OCI-LY1 (cell line): Measurements from ENCODE around the gene PRDX1.

Source experiments
- H2AFZ ChIP-seq: fragments of 200-600 bp; sonication (generic), shearing (Covaris generic); 2 replicates; pipeline ENCODE4 v1.6.0; 2014; ENCODE audit warnings: antibody characterized with exemption, mild to moderate bottlenecking, low read length
- H3F3A ChIP-seq: fragments of 200-600 bp; sonication (generic), shearing (Covaris generic); 2 replicates; pipeline ENCODE4 v1.6.0; 2014; ENCODE audit warnings: mild to moderate bottlenecking, antibody characterized with exemption, low read length, moderate library complexity; ENCODE audit not compliant: insufficient read depth
- H3K27ac ChIP-seq: fragments of 200-600 bp; sonication (generic); 2 replicates; pipeline ENCODE4 v1.5.1; 2014; ENCODE audit warnings: low read length, mixed run types, mild to moderate bottlenecking, low read depth; ENCODE audit not compliant: poor library complexity, severe bottlenecking
- H3K27me3 ChIP-seq: fragments of 200-600 bp; sonication (generic); 2 replicates; pipeline ENCODE4 v1.6.0; 2014; ENCODE audit warnings: antibody characterized with exemption, mild to moderate bottlenecking, low read length, moderate library complexity; ENCODE audit not compliant: insufficient read depth
- H3K36me3 ChIP-seq: fragments of 200-600 bp; sonication (generic); 2 replicates; pipeline ENCODE4 v1.6.1; 2014; ENCODE audit warnings: mild to moderate bottlenecking, antibody characterized with exemption, low read length, moderate library complexity, mixed read lengths; ENCODE audit not compliant: insufficient read depth
- H3K4me1 ChIP-seq: fragments of 200-600 bp; sonication (generic); 2 replicates; pipeline ENCODE4 v1.5.1; 2014; ENCODE audit warnings: mild to moderate bottlenecking, low read length, moderate library complexity; ENCODE audit not compliant: insufficient read depth, severe bottlenecking
- H3K4me2 ChIP-seq: fragments of 200-600 bp; sonication (generic), shearing (Covaris generic); 2 replicates; pipeline ENCODE4 v1.6.1; 2014; ENCODE audit warnings: low read length
- H3K4me3 ChIP-seq: fragments of 200-600 bp; sonication (generic); 2 replicates; pipeline ENCODE4 v1.5.1; 2014; ENCODE audit warnings: low read length, low read depth, mild to moderate bottlenecking, mixed read lengths; ENCODE audit not compliant: poor library complexity, severe bottlenecking
- H3K79me2 ChIP-seq: fragments of 200-600 bp; shearing (Covaris generic); 2 replicates; pipeline ENCODE4 v1.6.1; 2016; ENCODE audit warnings: mixed run types, low read length, mixed read lengths; ENCODE audit not compliant: insufficient read depth
- H3K9ac ChIP-seq: fragments of 200-600 bp; sonication (generic), shearing (Covaris generic); 2 replicates; pipeline ENCODE4 v1.6.1; 2014; ENCODE audit warnings: mild to moderate bottlenecking, low read length, mixed read lengths
- H3K9me2 ChIP-seq: fragments of 200-600 bp; sonication (generic), shearing (Covaris generic); 2 replicates; pipeline ENCODE4 v1.6.1; 2014; ENCODE audit warnings: low read depth, mild to moderate bottlenecking, low read length, mixed read lengths
- H3K9me3 ChIP-seq: fragments of 200-600 bp; shearing (Covaris generic); 2 replicates; pipeline ENCODE4 v1.6.1; 2014; ENCODE audit warnings: low read length, mixed read lengths
- H4K20me1 ChIP-seq: fragments of 200-600 bp; sonication (generic), shearing (Covaris generic); 2 replicates; pipeline ENCODE4 v1.6.0; 2016; ENCODE audit warnings: mild to moderate bottlenecking, low read length; ENCODE audit not compliant: insufficient read depth
- CTCF ChIP-seq: fragments of 200-600 bp; sonication (generic), shearing (Covaris generic); IDR thresholded peaks from 2 replicates; pipeline ENCODE4 v1.5.1; 2017; ENCODE audit warnings: mild to moderate bottlenecking, antibody characterized with exemption, low read length, moderate library complexity, mixed read lengths
- EZH2 ChIP-seq: fragments of 200-600 bp; sonication (generic), shearing (Covaris generic); IDR thresholded peaks from 2 replicates; pipeline ENCODE4 v1.8.0; 2017; ENCODE audit warnings: borderline replicate concordance, mixed run types, mild to moderate bottlenecking, antibody characterized with exemption, low read length, moderate library complexity, mixed read lengths

The PRDX1 gene

GRCh38 chr1:45541193-45541592, 19.5 kb upstream of the PRDX1 start:
- Histone ChIP-seq H3K27ac (no peak overlapping the region), H3K4me2 (no peak overlapping the region), H4K20me1 (no peaks in the 10 kb centered on the region)

DNA sequence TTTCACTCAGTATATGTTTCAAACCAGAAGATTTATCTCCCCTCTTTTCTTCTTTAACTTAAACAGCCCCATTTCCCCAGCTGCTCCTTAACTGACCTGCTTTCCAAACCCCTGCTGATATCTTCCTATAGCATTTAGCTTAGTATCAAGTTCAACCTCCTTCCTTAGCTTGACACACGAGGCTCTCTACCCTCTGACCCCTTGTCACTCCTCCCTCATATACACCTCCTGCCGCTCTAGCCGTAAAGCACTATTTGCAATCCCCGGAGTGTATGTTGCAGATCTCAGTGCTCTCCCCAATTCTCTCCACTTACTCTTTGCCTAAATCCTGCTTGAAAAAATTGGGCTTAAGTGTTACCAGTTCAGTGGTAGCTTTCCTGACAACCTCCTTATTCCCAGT, 15.2 kb upstream of the PRDX1 start:
- TF ChIP-seq CTCF (no peak), EZH2 (no peak)
- H3K4me2 ChIP-seq, result no peak overlapping the region
- H3K27ac ChIP-seq, result no peak overlapping the region

More at GRCh38 chr1:45541193-45541592, 19.5 kb upstream of the PRDX1 start:
- Histone ChIP-seq H3K4me1 (peaks cover 23% of the 10 kb centered on the region), H3K9me2 (no peaks in the 10 kb centered on the region), H3K79me2 (no peaks in the 10 kb centered on the region), H3K9me3 (no peaks in the 10 kb centered on the region), H3K27me3 (no peaks in the 10 kb centered on the region), H3F3A (no peaks in the 10 kb centered on the region), H3K36me3 (no peaks in the 10 kb centered on the region), H2AFZ (no peak overlapping the region), H3K4me3 (no peak overlapping the region), H3K9ac (no peak overlapping the region)
- TF ChIP-seq CTCF (no peak), EZH2 (no peak)

GRCh38 chr1:45535988-45536766, 14.5 kb upstream of the PRDX1 start:
- H3K27ac ChIP-seq, result no peak overlapping the region
- no peaks in the 10 kb centered on the region for H3K9me3 ChIP-seq
- no peaks in the 10 kb centered on the region for H3K4me1 ChIP-seq
- H3K9ac ChIP-seq, result no peak overlapping the region
- TF ChIP-seq CTCF (no peak), EZH2 (no peak)
- no peaks in the 10 kb centered on the region for H4K20me1 ChIP-seq
- no peak overlapping the region for H2AFZ ChIP-seq
- no peaks in the 10 kb centered on the region for H3K27me3 ChIP-seq
- H3K4me3 ChIP-seq, result no peak overlapping the region
- H3F3A ChIP-seq, result no peaks in the 10 kb centered on the region
- no peaks in the 10 kb centered on the region for H3K79me2 ChIP-seq
- H3K9me2 ChIP-seq, result no peaks in the 10 kb centered on the region
- H3K4me2 ChIP-seq, result no peak overlapping the region
- H3K36me3 ChIP-seq, result no peaks in the 10 kb centered on the region

More for the DNA sequence above, 15.2 kb upstream of the PRDX1 start:
- Histone ChIP-seq H3K79me2 (no peaks in the 10 kb centered on the region), H3K4me1 (no peaks in the 10 kb centered on the region), H4K20me1 (no peaks in the 10 kb centered on the region), H3K36me3 (no peaks in the 10 kb centered on the region), H3K9ac (no peak overlapping the region), H3K27me3 (no peaks in the 10 kb centered on the region), H2AFZ (no peak overlapping the region), H3K4me3 (no peak overlapping the region), H3K9me3 (no peaks in the 10 kb centered on the region), H3K9me2 (no peaks in the 10 kb centered on the region), H3F3A (no peaks in the 10 kb centered on the region)
